ENCODE results near the gene GALNT18. TPM values are rescaled to one million over a fixed set of nuclear protein-coding genes. Genes with fewer than 3 reads are reported as not detected.

Gene GALNT18
- total and polyA plus RNA-seq, 8 donors = 2.0 to 8.9 (median 4.7) TPM

DNA sequence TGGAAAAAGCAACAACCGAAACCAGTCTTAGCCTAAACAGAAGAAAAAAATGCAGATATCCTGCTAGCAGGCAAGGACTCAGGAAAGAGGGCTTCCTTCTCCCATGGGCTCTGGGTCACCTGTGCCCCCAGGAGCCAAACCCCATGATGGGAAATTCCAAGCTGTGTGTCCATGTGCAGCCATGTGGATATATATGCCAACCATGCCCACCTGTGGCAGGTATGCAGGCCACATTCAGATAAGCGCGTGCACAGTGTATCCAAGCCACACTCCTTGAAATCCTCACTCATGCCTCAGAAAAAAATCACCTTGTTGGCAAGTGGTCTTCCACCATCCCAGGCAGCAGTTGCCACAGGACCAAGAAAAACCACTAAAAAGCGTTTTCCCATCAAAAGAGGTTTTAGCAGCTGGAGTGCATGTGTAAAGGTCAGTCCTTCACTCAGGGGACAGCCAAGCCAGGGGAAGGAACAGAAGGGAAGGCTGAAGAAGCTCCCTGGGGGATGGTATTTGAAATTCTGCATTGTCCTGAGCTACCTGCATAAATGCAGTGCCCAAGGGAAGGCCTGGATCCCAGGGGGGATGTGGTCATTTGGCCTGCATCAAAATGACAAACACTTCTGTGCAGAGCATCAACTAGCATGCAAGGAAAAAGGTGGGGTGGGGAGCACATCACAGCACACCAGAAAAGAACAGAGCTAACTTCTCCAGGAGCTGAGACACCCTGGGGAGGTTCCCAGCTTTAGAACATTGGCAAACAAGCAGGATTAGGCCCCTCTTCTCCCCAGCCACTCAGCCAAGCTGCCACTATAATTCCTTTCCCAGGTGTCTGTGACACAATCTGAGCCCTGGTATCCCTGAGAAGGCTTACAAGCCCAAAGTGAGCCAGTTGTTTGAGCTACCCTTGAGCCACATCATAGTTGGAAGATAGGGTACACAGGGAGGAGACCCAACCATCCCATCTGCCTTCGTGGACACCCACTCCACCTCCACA is 76.2 kb downstream of the GALNT18 start:
- no peak overlapping the region for H3K27ac ChIP-seq
- FAIRE-seq = no peak
- intact Hi-C loops (cut with DNase I) = no loop called here
- no peak overlapping the region for H3K4me3 ChIP-seq
- TF ChIP-seq, protein P1, sequence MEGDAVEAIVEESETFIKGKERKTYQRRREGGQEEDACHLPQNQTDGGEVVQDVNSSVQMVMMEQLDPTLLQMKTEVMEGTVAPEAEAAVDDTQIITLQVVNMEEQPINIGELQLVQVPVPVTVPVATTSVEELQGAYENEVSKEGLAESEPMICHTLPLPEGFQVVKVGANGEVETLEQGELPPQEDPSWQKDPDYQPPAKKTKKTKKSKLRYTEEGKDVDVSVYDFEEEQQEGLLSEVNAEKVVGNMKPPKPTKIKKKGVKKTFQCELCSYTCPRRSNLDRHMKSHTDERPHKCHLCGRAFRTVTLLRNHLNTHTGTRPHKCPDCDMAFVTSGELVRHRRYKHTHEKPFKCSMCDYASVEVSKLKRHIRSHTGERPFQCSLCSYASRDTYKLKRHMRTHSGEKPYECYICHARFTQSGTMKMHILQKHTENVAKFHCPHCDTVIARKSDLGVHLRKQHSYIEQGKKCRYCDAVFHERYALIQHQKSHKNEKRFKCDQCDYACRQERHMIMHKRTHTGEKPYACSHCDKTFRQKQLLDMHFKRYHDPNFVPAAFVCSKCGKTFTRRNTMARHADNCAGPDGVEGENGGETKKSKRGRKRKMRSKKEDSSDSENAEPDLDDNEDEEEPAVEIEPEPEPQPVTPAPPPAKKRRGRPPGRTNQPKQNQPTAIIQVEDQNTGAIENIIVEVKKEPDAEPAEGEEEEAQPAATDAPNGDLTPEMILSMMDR (IDR thresholded peaks at IDR 0.05) = no peak
- H3K36me3 ChIP-seq = no peaks in the 10 kb centered on the region
- H3K4me1 ChIP-seq = no peaks in the 10 kb centered on the region
- WGBS, 2 donors = 85 to 90% methylated on average over 5 of the region's 5 CpGs
- H3K9me3 ChIP-seq = no peaks in the 10 kb centered on the region
- no peaks in the 10 kb centered on the region for H3K27me3 ChIP-seq
- DNase-seq = no peak
- ATAC-seq = no peak

DNA sequence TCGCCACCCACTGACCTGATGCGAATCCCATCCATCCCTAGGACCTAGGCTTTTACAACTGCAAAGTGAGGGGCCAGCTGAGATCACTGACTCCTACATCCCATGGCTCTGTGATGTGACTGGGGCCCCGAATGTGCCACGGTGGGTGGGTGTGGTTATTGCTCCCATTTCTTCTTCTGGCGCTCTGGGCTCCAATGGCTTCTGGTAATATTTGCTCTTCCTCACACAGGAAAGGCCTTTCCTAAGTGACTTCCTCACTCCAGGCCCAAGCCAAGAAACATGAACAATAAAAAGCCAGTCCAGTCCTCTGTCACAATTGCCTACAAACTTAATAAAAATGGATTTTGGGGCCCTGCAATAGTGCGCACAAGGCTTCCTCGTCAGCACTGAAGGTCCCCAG is 78.1 kb downstream of the GALNT18 start:
- ATAC-seq = no peak
- no peak for DNase-seq
- TF ChIP-seq, protein P1 (IDR thresholded peaks at IDR 0.05) = no peak
- Histone ChIP-seq H3K27me3 (no peaks in the 10 kb centered on the region), H3K4me1 (no peaks in the 10 kb centered on the region), H3K4me3 (no peak overlapping the region), H3K9me3 (no peaks in the 10 kb centered on the region), H3K27ac (no peak overlapping the region), H3K36me3 (no peaks in the 10 kb centered on the region)
- FAIRE-seq = no peak
- 87 to 92% methylated on average over 7 of the region's 7 CpGs for WGBS, 2 donors
- intact Hi-C loops (cut with DNase I) = no loop called here

DNA sequence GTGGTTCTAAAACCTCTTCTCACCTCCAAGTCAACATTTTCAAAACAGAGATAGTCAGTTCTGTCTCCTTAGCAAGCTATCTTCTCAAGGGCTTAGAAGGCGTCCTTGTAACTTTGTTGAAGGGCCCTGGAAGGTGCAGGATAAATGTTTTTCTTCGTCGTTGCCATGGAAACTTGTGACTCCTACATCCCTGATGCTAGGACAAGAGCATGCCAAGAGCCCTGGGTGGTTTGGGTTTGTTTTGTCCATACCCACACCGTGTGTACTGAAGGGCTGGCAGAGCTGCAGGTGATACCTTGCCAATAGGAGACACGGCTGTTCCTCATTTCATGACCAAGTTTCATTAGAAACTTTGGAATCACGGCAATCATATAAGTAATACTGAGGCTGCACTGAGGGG is 81.6 kb downstream of the GALNT18 start:
- Histone ChIP-seq H3K27ac (no peak overlapping the region), H3K27me3 (no peaks in the 10 kb centered on the region), H3K4me1 (no peaks in the 10 kb centered on the region), H3K4me3 (no peak overlapping the region), H3K36me3 (no peaks in the 10 kb centered on the region), H3K9me3 (no peaks in the 10 kb centered on the region)
- ATAC-seq (no peak), FAIRE-seq (no peak), DNase-seq (no peak)
- TF ChIP-seq, protein P1 (IDR thresholded peaks at IDR 0.05) = no peak
- intact Hi-C loops (cut with DNase I) = no loop called here
- 81 to 90% methylated on average over 6 of the region's 6 CpGs for WGBS, 2 donors

DNA sequence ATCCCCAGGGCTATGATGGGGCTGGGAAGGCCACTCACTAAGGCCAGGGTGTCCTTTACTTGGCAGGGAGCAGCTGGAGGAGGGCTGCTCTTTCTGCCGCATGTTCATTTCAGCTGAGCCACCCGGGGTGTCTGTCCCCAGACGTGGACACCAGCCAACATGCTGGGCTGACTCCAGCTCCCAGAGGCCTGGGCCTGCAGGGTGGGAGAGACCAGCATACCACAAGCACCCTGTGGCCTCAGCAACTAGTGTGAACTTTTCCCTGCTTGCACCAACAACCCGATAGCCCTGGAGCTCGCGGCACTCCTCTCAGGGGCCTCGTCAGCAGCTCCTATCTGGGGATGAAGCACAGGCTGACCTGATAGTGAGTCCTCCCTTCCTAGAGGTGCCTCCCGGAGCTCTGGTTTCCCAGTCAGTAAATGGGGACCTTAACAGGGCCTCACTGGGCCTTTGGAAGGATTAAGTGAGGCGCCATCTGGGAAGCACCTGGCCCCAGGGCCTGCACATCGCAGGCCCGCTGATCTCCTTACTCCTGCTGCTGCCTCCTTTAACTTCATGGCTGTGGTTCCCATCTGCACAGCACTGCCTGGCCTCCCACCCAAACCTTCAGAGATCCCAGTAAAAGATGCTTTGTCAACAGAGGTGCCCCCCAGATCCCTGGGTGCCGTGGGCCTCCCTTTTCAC is 83.4 kb downstream of the GALNT18 start:
- ATAC-seq = peak in 2 of 4 donors; percentile 54 to 59
- no peaks in the 10 kb centered on the region for H3K9me3 ChIP-seq
- no peak for FAIRE-seq
- intact Hi-C loops (cut with DNase I) = no loop called here
- no peak overlapping the region for H3K4me3 ChIP-seq
- H3K27ac ChIP-seq = no peak overlapping the region
- peak in 3 of 6 donors; percentile 13 to 54 (median 37) for DNase-seq
- TF ChIP-seq, protein P1 (IDR thresholded peaks at IDR 0.05) = no peak
- no peaks in the 10 kb centered on the region for H3K36me3 ChIP-seq
- H3K4me1 ChIP-seq = no peaks in the 10 kb centered on the region
- 69% methylated on average over 12 of the region's 12 CpGs for WGBS, 2 donors
- H3K27me3 ChIP-seq = no peaks in the 10 kb centered on the region

Data from pancreas (tissue), 10 donors.